GM23338 (cell line): ENCODE results near the gene NPAS3. TPM values are rescaled to one million over a fixed set of nuclear protein-coding genes. Genes with fewer than 3 reads are reported as not detected.

Source experiments
- ATAC-seq: fragments of 200-7000 bp; cut with Tn5 transposase; 3 replicates; pipeline ENCODE4 v1.9.1; 2020
- DNase-seq: peaks from one replicate; pipeline ENCODE4 v3.0.0-alpha.2; 2015; ENCODE audit warnings: low spot score
- H2AFZ ChIP-seq: fragments of 200-600 bp; sonication (generic); 2 replicates; pipeline ENCODE4 v1.8.0; 2016; ENCODE audit warnings: antibody characterized with exemption, mild to moderate bottlenecking, moderate library complexity
- H3F3A ChIP-seq: fragments of 200-600 bp; sonication (generic); replicated peaks from 2 replicates; pipeline ENCODE4 v1.8.0; 2017; ENCODE audit warnings: antibody characterized with exemption, mixed run types, low read depth
- H3K27ac ChIP-seq: fragments of 200-600 bp; sonication (generic); 2 replicates; pipeline ENCODE4 v1.6.1; 2016; ENCODE audit warnings: low read depth
- H3K27me3 ChIP-seq: fragments of 200-600 bp; sonication (generic); 2 replicates; pipeline ENCODE4 v1.8.0; 2016; ENCODE audit warnings: mild to moderate bottlenecking, mixed run types, moderate library complexity; ENCODE audit not compliant: insufficient read depth
- H3K36me3 ChIP-seq: fragments of 200-600 bp; sonication (generic); 2 replicates; pipeline ENCODE4 v1.8.0; 2016; ENCODE audit warnings: mild to moderate bottlenecking; ENCODE audit not compliant: insufficient read depth
- H3K4me1 ChIP-seq: fragments of 200-600 bp; sonication (generic); 2 replicates; pipeline ENCODE4 v1.8.0; 2016; ENCODE audit warnings: mild to moderate bottlenecking, moderate library complexity; ENCODE audit not compliant: insufficient read depth
- H3K4me2 ChIP-seq: fragments of 200-600 bp; sonication (generic); 2 replicates; pipeline ENCODE4 v1.7.1; 2017; ENCODE audit warnings: mixed run types
- H3K4me3 ChIP-seq: fragments of 200-600 bp; sonication (generic); 2 replicates; pipeline ENCODE4 v1.6.1; 2016; ENCODE audit warnings: mixed run types
- H3K79me2 ChIP-seq: fragments of 200-600 bp; sonication (generic); replicated peaks from 2 replicates; pipeline ENCODE4 v1.8.0; 2017; ENCODE audit warnings: mild to moderate bottlenecking; ENCODE audit not compliant: insufficient read depth
- H3K9me2 ChIP-seq: fragments of 200-600 bp; sonication (generic); 2 replicates; pipeline ENCODE4 v1.8.0; 2017; ENCODE audit not compliant: insufficient read depth
- H4K20me1 ChIP-seq: fragments of 200-600 bp; sonication (generic); replicated peaks from 2 replicates; pipeline ENCODE4 v1.8.0; 2017; ENCODE audit warnings: mild to moderate bottlenecking; ENCODE audit not compliant: insufficient read depth
- H3K27ac Mint-ChIP-seq: 2 replicates; pipeline ENCODE4 v1.8.0; 2020; ENCODE audit warnings: inconsistent platforms, mild to moderate bottlenecking, moderate library complexity, mixed read lengths
- H3K27me3 Mint-ChIP-seq: 3 replicates; pipeline ENCODE4 v1.8.0; 2022; ENCODE audit warnings: low read depth, mild to moderate bottlenecking, moderate library complexity, mixed read lengths, inconsistent platforms; ENCODE audit not compliant: insufficient read depth, poor library complexity
- H3K36me3 Mint-ChIP-seq: 3 replicates; pipeline ENCODE4 v1.8.0; 2021; ENCODE audit warnings: low read depth, mild to moderate bottlenecking, inconsistent platforms, moderate library complexity, mixed read lengths
- H3K4me1 Mint-ChIP-seq: 3 replicates; pipeline ENCODE4 v1.8.0; 2020; ENCODE audit warnings: mild to moderate bottlenecking, inconsistent platforms, mixed read lengths
- H3K4me3 Mint-ChIP-seq: 3 replicates; pipeline ENCODE4 v1.8.0; 2021; ENCODE audit warnings: moderate library complexity, mild to moderate bottlenecking, inconsistent platforms, mixed read lengths
- H3K9me3 Mint-ChIP-seq: 3 replicates; pipeline ENCODE4 v1.8.0; 2020; ENCODE audit warnings: moderate library complexity, mild to moderate bottlenecking, inconsistent platforms, mixed read lengths
- CREB1 ChIP-seq: fragments of 250-450 bp; sonication (Bioruptor Pico); IDR thresholded peaks from 2 replicates; pipeline ENCODE4 v1.5.0; 2020; ENCODE audit warnings: low read depth, mild to moderate bottlenecking, moderate library complexity
- CTCF ChIP-seq, 2 experiments: fragments of 200-600 bp in 1 of 2; sonication (generic) in 1 of 2; conservative IDR thresholded peaks; 2 replicates each; pipeline versions ENCODE4 v1.5.1 to v1.6.1; 2016 to 2017; ENCODE audit warnings: antibody characterized with exemption in 2 of 2, low read depth in 2 of 2, mild to moderate bottlenecking in 2 of 2, moderate library complexity in 1 of 2
- ETS1 ChIP-seq: IDR thresholded peaks from 2 replicates; pipeline ENCODE4 v1.6.1; 2016; ENCODE audit warnings: antibody characterized with exemption
- EZH2 ChIP-seq: fragments of 200-600 bp; sonication (generic); IDR thresholded peaks from one replicate; pipeline ENCODE4 v1.8.0; 2017; ENCODE audit warnings: antibody characterized with exemption, mild to moderate bottlenecking, low read depth; ENCODE audit not compliant: unreplicated experiment
- EZH2phosphoT487 ChIP-seq: fragments of 200-600 bp; sonication (generic); IDR thresholded peaks from one replicate; pipeline ENCODE4 v1.8.1; 2018; ENCODE audit warnings: antibody characterized with exemption; ENCODE audit not compliant: unreplicated experiment
- JUNB ChIP-seq: IDR thresholded peaks from one replicate; pipeline ENCODE4 v1.6.1; 2016; ENCODE audit warnings: antibody characterized with exemption; ENCODE audit not compliant: unreplicated experiment
- POLR2AphosphoS5 ChIP-seq: IDR thresholded peaks from 2 replicates; pipeline ENCODE4 v1.6.1; 2016; ENCODE audit warnings: antibody characterized with exemption, low read depth
- REST ChIP-seq: IDR thresholded peaks from one replicate; pipeline ENCODE4 v1.6.1; 2018; ENCODE audit warnings: antibody characterized with exemption; ENCODE audit not compliant: unreplicated experiment
- STAT1 ChIP-seq: IDR thresholded peaks from one replicate; pipeline ENCODE4 v1.6.1; 2016; ENCODE audit warnings: antibody characterized with exemption; ENCODE audit not compliant: unreplicated experiment
- ZNF114 ChIP-seq: fragments of 250-450 bp; sonication (Bioruptor Pico); IDR thresholded peaks from 2 replicates; pipeline ENCODE4 v1.5.0; 2020; ENCODE audit warnings: mild to moderate bottlenecking, moderate library complexity
- ZNF331 ChIP-seq: fragments of 250-450 bp; sonication (Bioruptor Pico); IDR thresholded peaks from 2 replicates; pipeline ENCODE4 v1.5.0; 2020; ENCODE audit warnings: low read depth, mild to moderate bottlenecking, moderate library complexity
- polyA plus RNA-seq: library from polyadenylated mRNA; unstranded; fragments of >200 nt; fragmentation: Nextera tagmentation; extraction: Ambion mirVana; gene quantifications from 2 replicates; pipeline ENCODE4 v1.2.1, GENCODE V29; 2016
- total RNA-seq: library from RNA; depleted of rRNA; stranded (reverse); fragments of >200 nt; shearing (Covaris generic); gene quantifications from 2 replicates; pipeline ENCODE4 v1.2.3, GENCODE V29; 2014

NPAS3 gene
- total and polyA plus RNA-seq, 2 experiments from 2014 or later: 0.17 to 0.19 TPM

- no peak for TF ChIP-seq CTCF (conservative IDR thresholded peaks at IDR 0.05; ENCODE audit: low read depth in 2 of 2)
Observed at GRCh38 chr14:33480071-33480886, 541.6 kb downstream of the NPAS3 start (continued).

GRCh38 chr14:33480887-33481184, 542.2 kb downstream of the NPAS3 start:
- H3K4me2 ChIP-seq: no peak overlapping the region
- DNase-seq (no peak), ATAC-seq (no peak)
- no peaks in the 10 kb centered on the region for H3F3A ChIP-seq
- no peaks in the 10 kb centered on the region for H3K9me2 ChIP-seq
- no peak overlapping the region for H3K4me3 Mint-ChIP-seq
- no peaks in the 10 kb centered on the region for H3K79me2 ChIP-seq
- peaks cover 4% of the 10 kb centered on the region for H3K27me3 Mint-ChIP-seq
- no peak overlapping the region for H2AFZ ChIP-seq
- H3K4me1 ChIP-seq: peaks cover 34% of the 10 kb centered on the region
- H3K4me1 Mint-ChIP-seq: peaks cover 58% of the 10 kb centered on the region
- H3K36me3 ChIP-seq: no peaks in the 10 kb centered on the region
- H3K27me3 ChIP-seq: no peaks in the 10 kb centered on the region
- no peak overlapping the region for H3K27ac Mint-ChIP-seq
- no peak overlapping the region for H3K27ac ChIP-seq
- no peaks in the 10 kb centered on the region for H4K20me1 ChIP-seq
- H3K36me3 Mint-ChIP-seq: no peaks in the 10 kb centered on the region
- H3K4me3 ChIP-seq: no peak overlapping the region
- H3K9me3 Mint-ChIP-seq: peaks cover 5% of the 10 kb centered on the region; the same call in 2 of the 3 replicates
- TF ChIP-seq ZNF331: no peak
- no peak for TF ChIP-seq ETS1
- no peak for TF ChIP-seq EZH2
- no peak for TF ChIP-seq CTCF (conservative IDR thresholded peaks at IDR 0.05; ENCODE audit: low read depth in 2 of 2)
- TF ChIP-seq REST: no peak
- no peak for TF ChIP-seq CREB1 (CRISPR knock-in tag)
- no peak for TF ChIP-seq JUNB
- no peak for TF ChIP-seq POLR2AphosphoS5
- TF ChIP-seq EZH2phosphoT487: no peak
- TF ChIP-seq ZNF114 (CRISPR knock-in tag): no peak
- no peak for TF ChIP-seq STAT1
